Peyer's patch (tissue), 4 donors: Measurements from ENCODE around the gene TMEM140. TPM values are rescaled to one million over a fixed set of nuclear protein-coding genes. Genes with fewer than 3 reads are reported as not detected.
A peak's percentile ranks its signal among the peaks of the same experiment; 100 is the strongest.

Experiments
- DNase-seq, 3 donors: peaks; one replicate each; pipeline ENCODE4 v3.0.0-alpha.2; 2017 to 2019
- H3K27ac ChIP-seq, 4 donors: fragments of 200-600 bp; sonication (generic); one replicate each; pipeline ENCODE4 v1.5.1; 2016 to 2019
- H3K27me3 ChIP-seq, 2 donors: fragments of 200-600 bp; sonication (generic); one replicate each; pipeline ENCODE4 v1.5.1; 2019
- H3K36me3 ChIP-seq, 3 donors: fragments of 200-600 bp; sonication (generic); one replicate each; pipeline ENCODE4 v1.5.1; 2016 to 2019
- H3K4me1 ChIP-seq, 4 donors: fragments of 200-600 bp; sonication (generic); one replicate each; pipeline ENCODE4 v1.5.1; 2016 to 2019
- H3K4me3 ChIP-seq, 4 donors: fragments of 200-600 bp; sonication (generic); 1 replicate in 3 of 4; 2 replicates in 1 of 4; pipeline ENCODE4 v1.5.1; 2016 to 2019; ENCODE audit warnings: mild to moderate bottlenecking in 1 of 4
- H3K9me3 ChIP-seq, 4 donors: fragments of 200-600 bp; sonication (generic); one replicate each; pipeline ENCODE4 v1.5.1; 2016 to 2019; ENCODE audit warnings: mild to moderate bottlenecking in 1 of 4
- POLR2A ChIP-seq, 2 donors: fragments of 450-650 bp; IDR thresholded peaks; one replicate each; pipeline ENCODE4 v1.5.1; 2017; ENCODE audit warnings: antibody characterized with exemption in 2 of 2, mild to moderate bottlenecking in 2 of 2, moderate library complexity in 2 of 2
- total RNA-seq, 4 donors: library from RNA; depleted of rRNA; stranded (reverse); fragments of >200 nt; gene quantifications; one replicate each; pipeline ENCODE4 v1.1.0, GENCODE V29; 2016
- TF ChIP-seq, protein P1 (sequence below), 6 experiments: fragments of 450-650 bp in 4 of 6; fragments of 200-600 bp in 2 of 6; sonication (generic) in 1 of 6; IDR thresholded peaks; one replicate each; pipeline ENCODE4 v1.5.1; 2017 to 2019; ENCODE audit warnings: antibody characterized with exemption in 6 of 6, mild to moderate bottlenecking in 3 of 6, moderate library complexity in 1 of 6

TMEM140 gene
- total RNA-seq, 4 donors from 2014 or later = 33.4 to 39.6 (median 36.5) TPM

DNA sequence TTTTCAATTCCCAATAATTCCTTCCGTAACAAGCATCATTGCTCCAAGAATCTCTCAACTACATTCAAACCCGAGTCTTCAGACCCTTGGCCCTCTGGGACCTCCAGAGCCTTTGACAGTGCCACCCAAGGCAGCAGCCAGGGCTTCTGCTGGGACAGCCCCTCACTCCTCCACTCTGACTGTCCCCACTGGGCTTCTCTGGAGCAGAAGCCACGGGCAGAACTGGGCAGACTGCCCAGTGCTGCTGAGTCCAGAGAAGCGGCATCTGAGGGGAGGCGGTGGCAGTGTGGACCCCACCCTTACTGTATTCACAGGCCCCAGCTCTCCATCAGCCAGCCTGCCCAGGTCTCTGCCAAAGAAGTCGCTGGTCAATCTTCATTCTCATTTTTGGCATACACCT lies 13.8 kb downstream of the TMEM140 start:
- TF ChIP-seq, protein P1, sequence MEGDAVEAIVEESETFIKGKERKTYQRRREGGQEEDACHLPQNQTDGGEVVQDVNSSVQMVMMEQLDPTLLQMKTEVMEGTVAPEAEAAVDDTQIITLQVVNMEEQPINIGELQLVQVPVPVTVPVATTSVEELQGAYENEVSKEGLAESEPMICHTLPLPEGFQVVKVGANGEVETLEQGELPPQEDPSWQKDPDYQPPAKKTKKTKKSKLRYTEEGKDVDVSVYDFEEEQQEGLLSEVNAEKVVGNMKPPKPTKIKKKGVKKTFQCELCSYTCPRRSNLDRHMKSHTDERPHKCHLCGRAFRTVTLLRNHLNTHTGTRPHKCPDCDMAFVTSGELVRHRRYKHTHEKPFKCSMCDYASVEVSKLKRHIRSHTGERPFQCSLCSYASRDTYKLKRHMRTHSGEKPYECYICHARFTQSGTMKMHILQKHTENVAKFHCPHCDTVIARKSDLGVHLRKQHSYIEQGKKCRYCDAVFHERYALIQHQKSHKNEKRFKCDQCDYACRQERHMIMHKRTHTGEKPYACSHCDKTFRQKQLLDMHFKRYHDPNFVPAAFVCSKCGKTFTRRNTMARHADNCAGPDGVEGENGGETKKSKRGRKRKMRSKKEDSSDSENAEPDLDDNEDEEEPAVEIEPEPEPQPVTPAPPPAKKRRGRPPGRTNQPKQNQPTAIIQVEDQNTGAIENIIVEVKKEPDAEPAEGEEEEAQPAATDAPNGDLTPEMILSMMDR (IDR thresholded peaks at IDR 0.05) = no peak
- TF ChIP-seq POLR2A (IDR thresholded peaks at IDR 0.05) = no peak
- no peaks in the 10 kb centered on the region for H3K27me3 ChIP-seq
- DNase-seq = no peak
- H3K9me3 ChIP-seq = no peaks in the 10 kb centered on the region
- peak overlapping the region in 1 of 4 donors; percentile 65 for H3K27ac ChIP-seq
- H3K4me1 ChIP-seq = peaks cover 3 to 20% (median 10%) of the 10 kb centered on the region in 4 donors
- H3K36me3 ChIP-seq = peaks cover 0 to 29% (median 0%) of the 10 kb centered on the region in 3 donors
- H3K4me3 ChIP-seq = no peak overlapping the region

DNA sequence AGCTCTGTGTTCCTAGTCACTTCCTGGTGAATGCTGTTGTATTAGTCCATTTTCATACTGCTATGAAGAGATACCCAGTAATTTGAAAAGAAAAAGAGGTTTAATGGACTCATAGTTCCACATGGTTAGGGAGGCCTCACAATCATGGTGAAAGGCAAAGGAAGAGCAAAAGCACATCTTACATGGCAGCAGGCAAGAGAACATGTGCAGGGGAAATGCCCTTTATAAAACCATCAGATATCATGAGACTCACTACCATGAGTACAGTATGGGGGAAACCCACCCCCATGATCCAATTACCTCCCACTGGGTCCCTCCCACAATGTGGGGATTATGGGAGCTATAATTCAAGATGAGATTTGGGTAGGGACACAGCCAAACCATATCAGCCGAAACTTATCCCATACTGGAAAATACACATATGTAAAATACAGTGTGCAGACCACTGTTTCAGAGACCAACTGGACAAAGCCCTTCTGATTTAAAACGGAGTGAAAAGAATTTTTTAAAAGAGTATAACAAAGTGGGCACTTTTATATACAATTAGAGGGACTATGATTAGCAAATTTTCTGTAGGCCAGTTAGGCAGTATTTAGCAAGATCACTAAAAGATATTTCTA lies 14.6 kb downstream of the TMEM140 start:
- Histone ChIP-seq H3K4me3 (no peak overlapping the region), H3K27ac (no peak overlapping the region), H3K27me3 (no peaks in the 10 kb centered on the region), H3K9me3 (no peaks in the 10 kb centered on the region), H3K4me1 (peaks cover 3 to 27% (median 10%) of the 10 kb centered on the region in 4 donors), H3K36me3 (peaks cover 0 to 37% (median 0%) of the 10 kb centered on the region in 3 donors)
- TF ChIP-seq, protein P1 (IDR thresholded peaks at IDR 0.05) = no peak
- no peak for DNase-seq

DNA sequence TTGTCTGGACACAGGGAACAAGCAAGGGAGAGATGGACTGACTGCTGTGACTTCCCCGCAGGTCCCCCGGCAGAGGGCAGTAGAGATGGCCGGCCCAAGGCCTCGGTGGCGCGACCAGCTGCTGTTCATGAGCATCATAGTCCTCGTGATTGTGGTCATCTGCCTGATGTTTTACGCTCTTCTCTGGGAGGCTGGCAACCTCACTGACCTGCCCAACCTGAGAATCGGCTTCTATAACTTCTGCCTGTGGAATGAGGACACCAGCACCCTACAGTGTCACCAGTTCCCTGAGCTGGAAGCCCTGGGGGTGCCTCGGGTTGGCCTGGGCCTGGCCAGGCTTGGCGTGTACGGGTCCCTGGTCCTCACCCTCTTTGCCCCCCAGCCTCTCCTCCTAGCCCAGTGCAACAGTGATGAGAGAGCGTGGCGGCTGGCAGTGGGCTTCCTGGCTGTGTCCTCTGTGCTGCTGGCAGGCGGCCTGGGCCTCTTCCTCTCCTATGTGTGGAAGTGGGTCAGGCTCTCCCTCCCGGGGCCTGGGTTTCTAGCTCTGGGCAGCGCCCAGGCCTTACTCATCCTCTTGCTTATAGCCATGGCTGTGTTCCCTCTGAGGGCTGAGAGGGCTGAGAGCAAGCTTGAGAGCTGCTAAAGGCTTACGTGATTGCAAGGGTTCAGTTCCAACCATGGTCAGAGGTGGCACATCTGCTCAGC lies 16.6 kb downstream of the TMEM140 start:
- Histone ChIP-seq H3K4me3 (no peak overlapping the region), H3K36me3 (peaks cover 0 to 47% (median 0%) of the 10 kb centered on the region in 3 donors), H3K9me3 (no peaks in the 10 kb centered on the region), H3K27ac (peak overlapping the region in 1 of 4 donors; percentile 7), H3K4me1 (peaks cover 6 to 44% (median 14%) of the 10 kb centered on the region in 4 donors), H3K27me3 (no peaks in the 10 kb centered on the region)
- DNase-seq = no peak
- TF ChIP-seq POLR2A (IDR thresholded peaks at IDR 0.05) = no peak
- TF ChIP-seq, protein P1 (IDR thresholded peaks at IDR 0.05) = no peak

DNA sequence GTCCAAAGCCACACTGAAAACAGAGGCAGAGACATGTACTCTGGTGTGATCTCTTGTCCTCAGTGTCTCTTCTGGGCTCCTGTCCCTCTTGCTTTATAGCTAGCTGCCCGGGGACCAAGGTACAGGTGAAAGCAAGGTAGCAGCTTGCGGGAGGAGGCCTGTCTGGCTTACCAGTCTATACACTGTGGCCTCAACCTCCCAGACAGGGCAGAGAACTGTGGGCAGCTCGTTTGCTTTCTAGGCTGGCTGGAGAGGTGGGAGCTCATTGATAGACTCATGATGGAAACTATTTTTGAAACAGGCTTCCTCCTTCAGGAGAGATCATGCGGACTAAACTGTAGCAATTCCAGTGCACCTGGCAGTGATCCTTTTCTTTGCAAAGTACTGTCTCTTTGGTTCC lies 18.0 kb downstream of the TMEM140 start:
- TF ChIP-seq POLR2A (IDR thresholded peaks at IDR 0.05) = no peak
- TF ChIP-seq, protein P1 (IDR thresholded peaks at IDR 0.05) = no peak
- peak overlapping the region in 3 of 4 donors; percentile 6 to 97 (median 29) for H3K27ac ChIP-seq

DNA sequence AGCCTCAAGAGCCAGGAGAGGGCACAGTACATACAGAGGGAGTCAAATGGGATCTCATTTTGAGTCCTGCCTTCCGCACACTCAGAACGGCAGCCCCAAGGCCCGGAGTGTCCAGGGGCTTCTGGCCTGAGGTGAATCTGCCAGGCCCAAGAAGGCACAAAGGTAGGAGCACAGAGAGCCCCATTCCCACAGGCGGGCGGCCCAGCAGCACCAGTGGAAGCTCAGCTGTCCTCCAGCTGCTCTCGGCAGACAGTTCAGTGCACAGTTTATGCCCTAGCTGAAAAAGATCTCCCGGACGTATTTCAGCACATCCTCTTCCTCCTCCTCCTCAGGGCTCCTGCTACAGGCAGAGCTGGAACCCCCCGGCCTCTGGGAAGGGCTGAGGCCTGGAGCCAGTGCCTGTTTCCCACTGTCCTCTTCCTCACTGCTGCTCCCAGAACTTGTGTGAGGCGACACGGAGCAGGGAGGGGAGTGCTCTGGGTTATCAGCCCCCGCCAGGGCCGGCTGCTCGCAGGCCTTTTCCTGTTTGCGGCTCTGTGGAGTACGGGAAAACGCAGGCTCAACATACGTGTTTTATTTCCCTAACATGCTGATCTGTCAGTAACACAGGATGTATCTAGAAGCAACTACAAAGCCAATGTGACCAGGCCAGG lies 18.6 kb downstream of the TMEM140 start:
- no peak overlapping the region for H3K4me3 ChIP-seq
- peaks cover 0 to 47% (median 0%) of the 10 kb centered on the region in 3 donors for H3K36me3 ChIP-seq
- H3K9me3 ChIP-seq = no peaks in the 10 kb centered on the region
- peaks cover 3 to 35% (median 6%) of the 10 kb centered on the region in 4 donors for H3K4me1 ChIP-seq
- no peak for TF ChIP-seq POLR2A (IDR thresholded peaks at IDR 0.05)
- TF ChIP-seq, protein P1 (IDR thresholded peaks at IDR 0.05) = no peak
- no peaks in the 10 kb centered on the region for H3K27me3 ChIP-seq
- no peak for DNase-seq
- peak overlapping the region in 3 of 4 donors; percentile 6 to 97 (median 29) for H3K27ac ChIP-seq

More for the DNA sequence above, 18.0 kb downstream of the TMEM140 start:
- H3K4me1 ChIP-seq = peaks cover 3 to 34% (median 8%) of the 10 kb centered on the region in 4 donors
- H3K4me3 ChIP-seq = no peak overlapping the region
- no peak for DNase-seq
- H3K9me3 ChIP-seq = no peaks in the 10 kb centered on the region
- no peaks in the 10 kb centered on the region for H3K27me3 ChIP-seq
- peaks cover 0 to 47% (median 0%) of the 10 kb centered on the region in 3 donors for H3K36me3 ChIP-seq
